ENCODE results near the gene PER1. TPM values are rescaled to one million over a fixed set of nuclear protein-coding genes. Genes with fewer than 3 reads are reported as not detected.
"Not testable (repeated sequence)": the region's sequence is repeated elsewhere in the genome, so short reads cannot be mapped to it uniquely, and the experiment has no call there.

The PER1 gene
- total and polyA plus RNA-seq, 9 of the 15 experiments (the other 6 are each of a cell fraction or from before 2014, with no cell fraction given): 0.13 to 26.0 (median 3.4) TPM

GRCh38 chr17:8170186-8170585 lies 18.0 kb upstream of the PER1 start:
- H3K9ac ChIP-seq (ENCODE audit: insufficient read depth in 1 of 2, low read depth in 2 of 2, low read length in 2 of 2); FAIRE-seq; H3K79me2 ChIP-seq (ENCODE audit: control insufficient read depth, insufficient read depth, low read length); H3K27ac ChIP-seq (ENCODE audit: extremely low read depth, low read depth, low read length); H2AFZ ChIP-seq (ENCODE audit: low read depth, low read length); H3K27me3 ChIP-seq (ENCODE audit: control insufficient read depth in 2 of 2, insufficient read depth in 2 of 2, low read length in 2 of 2); H3K9me3 ChIP-seq (replicated peaks; ENCODE audit: control insufficient read depth, insufficient read depth, low read depth, low read length); in situ Hi-C loops (cut with MboI); H3K36me3 ChIP-seq (ENCODE audit: control insufficient read depth, insufficient read depth, low read length); BruUV-seq (replicated peaks); H3K4me2 ChIP-seq (ENCODE audit: insufficient read depth, low read length); ATAC-seq; CTCF ChIA-PET (ENCODE audit: low intra/inter-chr PET ratio); DNase-seq (ENCODE audit: extremely low read depth in 1 of 4, low spot score in 3 of 4); H4K20me1 ChIP-seq (replicated peaks; ENCODE audit: control insufficient read depth, insufficient read depth, low read length); H3K9me1 ChIP-seq (ENCODE audit: control insufficient read depth, insufficient read depth, low read length); H3K4me3 ChIP-seq: not testable (repeated sequence)
- 82% methylated on average over 7 of the region's 19 CpGs for WGBS (ENCODE audit: insufficient coverage, low coverage, missing lambda C conversion rate)
- POLR2A ChIA-PET: interaction anchor here (4.7 kb wide), 1 partner anchor 12 kb away, joined by 105 read pairs; no protein-coding TSS in a partner anchor
- TF ChIP-seq PRDM10 (IDR thresholded peaks at IDR 0.05; ENCODE audit: partially characterized antibody): peak; percentile 39
- TF ChIP-seq MLLT1 (IDR thresholded peaks at IDR 0.05): 0 out of 4 replicates have a peak, but pooled peaks of 1 of the 2 experiments have one; percentile 31
- peak; percentile 55 for TF ChIP-seq ZNF384 (IDR thresholded peaks at IDR 0.05; ENCODE audit: low read depth, low read length)
- intact Hi-C loops (cut with micrococcal nuclease): loop anchor here (5.0 kb wide), 2 partner anchors 33 to 48 kb away; partner anchors contain the start of gene HES7
- H3K4me1 ChIP-seq (replicated peaks in 1 of 2; ENCODE audit: control insufficient read depth in 2 of 2, insufficient read depth in 2 of 2, low read length in 2 of 2): peaks cover 10 to 31% of the 10 kb centered on the region in 2 experiments; a peak in 4 of 5 replicates

Data from K562 (cell line).